Right lobe of liver (tissue), 4 donors: ENCODE data around the gene HM13.

ENCODE experiments used
- CTCF ChIP-seq, 4 donors: fragments of 200-600 bp in 3 of 4; fragments of 450-650 bp in 1 of 4; IDR thresholded peaks; one replicate each; pipeline versions ENCODE4 v1.5.1 to v1.8.0; 2016 to 2022; ENCODE audit warnings: antibody characterized with exemption in 4 of 4, mild to moderate bottlenecking in 2 of 4
- POLR2A ChIP-seq: fragments of 450-650 bp; IDR thresholded peaks from one replicate; pipeline ENCODE4 v1.6.1; 2017; ENCODE audit warnings: antibody characterized with exemption, mild to moderate bottlenecking
- donor health status: DM: no; HTN: no; CAD: no.
- donor health status: DM: no; HTN: no; CAD: no.
- donor health status: DM: no; HTN: yes; CAD: no.

- TF ChIP-seq CTCF (IDR thresholded peaks at IDR 0.05) (no peak), POLR2A (no peak)
Observed at GRCh38 chr20:31568773-31569162, 54.5 kb downstream of the HM13 start.
